ENCODE data around the gene F2RL3.
"Not testable (repeated sequence)": the region's sequence is repeated elsewhere in the genome, so short reads cannot be mapped to it uniquely, and the experiment has no call there.

F2RL3 gene

GRCh38 chr19:16873594-16873993, 15.2 kb upstream of the F2RL3 start:
- no peak for DNase-seq
- in situ Hi-C loops (cut with MboI; ENCODE audit: low pct_unique_long_range_greater_than_20kb, low sequenced_read_pairs), result no loop called here

GRCh38 chr19:16874250-16874977, 14.4 kb upstream of the F2RL3 start:
- in situ Hi-C loops (cut with MboI; ENCODE audit: low pct_unique_long_range_greater_than_20kb, low sequenced_read_pairs), result no loop called here
- no peak for DNase-seq

- DNase-seq; in situ Hi-C loops (cut with MboI; ENCODE audit: low pct_unique_long_range_greater_than_20kb, low sequenced_read_pairs): not testable (repeated sequence)
These were observed 13.9 kb upstream of the F2RL3 start for GRCh38 chr19:16874978-16875299.

GRCh38 chr19:16875584-16876555, 12.9 kb upstream of the F2RL3 start:
- in situ Hi-C loops (cut with MboI; ENCODE audit: low pct_unique_long_range_greater_than_20kb, low sequenced_read_pairs), result no loop called here
- DNase-seq, result no peak

- in situ Hi-C loops (cut with MboI; ENCODE audit: low pct_unique_long_range_greater_than_20kb, low sequenced_read_pairs), result no loop called here
- peak; percentile 73 for DNase-seq
These were observed 11.9 kb upstream of the F2RL3 start for GRCh38 chr19:16876904-16877361.

GRCh38 chr19:16877581-16877980, 11.2 kb upstream of the F2RL3 start:
- no peak for DNase-seq
- in situ Hi-C loops (cut with MboI; ENCODE audit: low pct_unique_long_range_greater_than_20kb, low sequenced_read_pairs), result no loop called here

- no peak for DNase-seq
- in situ Hi-C loops (cut with MboI; ENCODE audit: low pct_unique_long_range_greater_than_20kb, low sequenced_read_pairs), result no loop called here
These were observed 10.4 kb upstream of the F2RL3 start for GRCh38 chr19:16878181-16878965.

- no peak for DNase-seq
- in situ Hi-C loops (cut with MboI; ENCODE audit: low pct_unique_long_range_greater_than_20kb, low sequenced_read_pairs), result no loop called here
These were observed 7.8 kb upstream of the F2RL3 start for GRCh38 chr19:16880884-16881554.

GRCh38 chr19:16882146-16882545, 6.7 kb upstream of the F2RL3 start:
- in situ Hi-C loops (cut with MboI; ENCODE audit: low pct_unique_long_range_greater_than_20kb, low sequenced_read_pairs), result no loop called here
- no peak for DNase-seq

GRCh38 chr19:16883522-16883921, 5.3 kb upstream of the F2RL3 start:
- in situ Hi-C loops (cut with MboI; ENCODE audit: low pct_unique_long_range_greater_than_20kb, low sequenced_read_pairs), result no loop called here
- DNase-seq, result no peak

- in situ Hi-C loops (cut with MboI; ENCODE audit: low pct_unique_long_range_greater_than_20kb, low sequenced_read_pairs), result no loop called here
- no peak for DNase-seq
These were observed 3.6 kb upstream of the F2RL3 start for GRCh38 chr19:16885166-16885565.

GRCh38 chr19:16886305-16886880, 2.4 kb upstream of the F2RL3 start:
- no peak for DNase-seq
- in situ Hi-C loops (cut with MboI; ENCODE audit: low pct_unique_long_range_greater_than_20kb, low sequenced_read_pairs), result no loop called here

GRCh38 chr19:16887353-16888265, 1.2 kb upstream of the F2RL3 start:
- no peak for DNase-seq
- in situ Hi-C loops (cut with MboI; ENCODE audit: low pct_unique_long_range_greater_than_20kb, low sequenced_read_pairs), result no loop called here

GRCh38 chr19:16889366-16889882, 625 bp downstream of the F2RL3 start:
- DNase-seq, result no peak
- in situ Hi-C loops (cut with MboI; ENCODE audit: low pct_unique_long_range_greater_than_20kb, low sequenced_read_pairs), result no loop called here

- no peak for DNase-seq
- in situ Hi-C loops (cut with MboI; ENCODE audit: low pct_unique_long_range_greater_than_20kb, low sequenced_read_pairs), result no loop called here
These were observed 1.2 kb downstream of the F2RL3 start for GRCh38 chr19:16889883-16890460.

GRCh38 chr19:16890461-16891184, 1.8 kb downstream of the F2RL3 start:
- in situ Hi-C loops (cut with MboI; ENCODE audit: low pct_unique_long_range_greater_than_20kb, low sequenced_read_pairs), result no loop called here
- DNase-seq, result no peak

Measured in KBM-7 (cell line).